GM12878 (cell line): ENCODE measurements around the gene SLC35E3. TPM values are rescaled to one million over a fixed set of nuclear protein-coding genes. Genes with fewer than 3 reads are reported as not detected.

ENCODE experiments used
- ATAC-seq: fragments of 200-7000 bp; cut with Tn5 transposase; 3 replicates; pipeline ENCODE4 v1.9.1; 2020; ENCODE audit warnings: mild to moderate bottlenecking, moderate library complexity
- BruUV-seq: library from RNA; stranded (reverse); fragments of 400-500 nt; replicated peaks from 2 replicates; lab custom pipeline; 2021; lab: Mats Ljungman, UMichigan
- CTCF ChIA-PET: fragments of 300-600 bp; sonication (Branson Sonifier 250); formaldehyde crosslinking; extraction: SDS; loops from one replicate; lab custom pipeline; 2021; ENCODE audit warnings: inconsistent platforms; lab: Yijun Ruan, JAX
- POLR2A ChIA-PET: fragments of 350-600 bp; formaldehyde crosslinking; extraction: SDS; loops from one replicate; lab custom pipeline; 2021; ENCODE audit warnings: inconsistent platforms; lab: Charles Lee
- RAD21 ChIA-PET: fragments of 300-600 bp; sonication (Branson Sonifier 250); formaldehyde crosslinking; loops from one replicate; lab custom pipeline; 2023; ENCODE audit warnings: antibody characterized with exemption; ENCODE audit not compliant: unreplicated experiment; lab: Charles Lee
- SMC1A ChIA-PET: fragments of 300-600 bp; sonication (Branson Sonifier 250); formaldehyde crosslinking; loops from one replicate; lab custom pipeline; 2023; ENCODE audit not compliant: unreplicated experiment, uncharacterized antibody; lab: Charles Lee
- DNase-seq: peaks from one replicate; pipeline ENCODE4 v3.0.0-alpha.2; 2011; ENCODE audit warnings: low read depth, low spot score
- FAIRE-seq: peaks from 3 replicates; lab custom pipeline; 2011; peaks lifted over from hg19 to GRCh38; lab: Jason Lieb, UNC
- H2AFZ ChIP-seq: 2 replicates; pipeline ENCODE4 v1.6.0; 2011; ENCODE audit warnings: low read depth, low read length, control low read depth; ENCODE audit not compliant: control insufficient read depth
- H3K27ac ChIP-seq: 2 replicates; pipeline ENCODE4 v1.5.1; 2011; ENCODE audit warnings: control low read depth; ENCODE audit not compliant: control insufficient read depth, insufficient read depth
- H3K27me3 ChIP-seq, 2 experiments: replicated peaks in 1 of 2; 2 replicates each; pipeline versions ENCODE4 v1.6.0 to v1.6.1; 2011; ENCODE audit warnings: low read length in 1 of 2; ENCODE audit not compliant: control insufficient read depth in 2 of 2, insufficient read depth in 2 of 2
- H3K36me3 ChIP-seq, 2 experiments: 2 replicates each; pipeline ENCODE4 v1.5.1; 2011; ENCODE audit warnings: low read length in 1 of 2; ENCODE audit not compliant: control insufficient read depth in 2 of 2, insufficient read depth in 2 of 2
- H3K4me1 ChIP-seq: 2 replicates; pipeline ENCODE4 v1.6.1; 2011; ENCODE audit warnings: mild to moderate bottlenecking, low read length, moderate library complexity, mixed read lengths; ENCODE audit not compliant: control insufficient read depth, insufficient read depth
- H3K4me2 ChIP-seq: 2 replicates; pipeline ENCODE4 v1.6.0; 2011; ENCODE audit warnings: control low read depth; ENCODE audit not compliant: control insufficient read depth, insufficient read depth
- H3K4me3 ChIP-seq: fragments of 200-600 bp; sonication (generic); 2 replicates; pipeline ENCODE4 v1.5.1; 2016
- H3K79me2 ChIP-seq: 2 replicates; pipeline ENCODE4 v1.6.0; 2011; ENCODE audit warnings: low read length; ENCODE audit not compliant: control insufficient read depth, insufficient read depth
- H3K9ac ChIP-seq: 2 replicates; pipeline ENCODE4 v1.8.0; 2011; ENCODE audit warnings: low read length, control low read depth, mixed read lengths; ENCODE audit not compliant: control insufficient read depth, insufficient read depth
- H3K9me3 ChIP-seq: replicated peaks from 3 replicates; pipeline ENCODE4 v1.5.1; 2011; ENCODE audit warnings: mild to moderate bottlenecking, low read length; ENCODE audit not compliant: control insufficient read depth, insufficient read depth
- H4K20me1 ChIP-seq: 2 replicates; pipeline ENCODE4 v1.6.0; 2011; ENCODE audit not compliant: control insufficient read depth, insufficient read depth
- ASH2L ChIP-seq: fragments of 300-600, 200-600 bp; sonication (generic); IDR thresholded peaks from 2 replicates; pipeline ENCODE4 v1.6.1; 2017; ENCODE audit warnings: low read depth, mild to moderate bottlenecking, borderline replicate concordance
- ATF2 ChIP-seq: IDR thresholded peaks from 2 replicates; pipeline ENCODE4 v1.6.1; 2012; ENCODE audit warnings: low read length, inconsistent platforms
- CHD4 ChIP-seq: fragments of 200-600 bp; sonication (generic); IDR thresholded peaks from 2 replicates; pipeline ENCODE4 v1.6.1; 2016; ENCODE audit warnings: mild to moderate bottlenecking
- FOXK2 ChIP-seq: fragments of 450-650 bp; IDR thresholded peaks from 2 replicates; pipeline ENCODE4 v1.6.1; 2017; ENCODE audit warnings: mild to moderate bottlenecking, moderate library complexity
- HCFC1 ChIP-seq: fragments of 150-350 bp; IDR thresholded peaks from 2 replicates; pipeline ENCODE4 v1.6.1; 2014; ENCODE audit warnings: low read length
- HDAC2 ChIP-seq: fragments of 200-600 bp; sonication (generic); IDR thresholded peaks from 2 replicates; pipeline ENCODE4 v1.6.1; 2017
- KLF5 ChIP-seq: fragments of 450-650 bp; IDR thresholded peaks from 2 replicates; pipeline ENCODE4 v1.6.1; 2014; ENCODE audit warnings: mild to moderate bottlenecking; ENCODE audit not compliant: partially characterized antibody
- RELB ChIP-seq: fragments of 450-650 bp; IDR thresholded peaks from 2 replicates; pipeline ENCODE4 v1.6.1; 2017; ENCODE audit warnings: low read depth, mild to moderate bottlenecking, moderate library complexity
- RUNX3 ChIP-seq: IDR thresholded peaks from 2 replicates; pipeline ENCODE4 v1.6.1; 2012; ENCODE audit warnings: low read length, inconsistent platforms
- SIN3A ChIP-seq: IDR thresholded peaks from 2 replicates; pipeline ENCODE4 v1.6.1; 2012; ENCODE audit warnings: low read depth, low read length, improper control_type of control experiment
- SREBF1 ChIP-seq: IDR thresholded peaks from 2 replicates; pipeline ENCODE4 v1.6.1; 2012; ENCODE audit warnings: mild to moderate bottlenecking, low read length
- SREBF2 ChIP-seq: IDR thresholded peaks from 2 replicates; pipeline ENCODE4 v1.6.1; 2012; ENCODE audit warnings: mild to moderate bottlenecking, low read length
- TCF3 ChIP-seq: IDR thresholded peaks from 2 replicates; pipeline ENCODE4 v1.6.1; 2012; ENCODE audit warnings: low read depth, mild to moderate bottlenecking, low read length, borderline replicate concordance; ENCODE audit not compliant: insufficient read depth
- ZNF384 ChIP-seq: IDR thresholded peaks from 2 replicates; pipeline ENCODE4 v1.6.1; 2012; ENCODE audit warnings: low read depth, mild to moderate bottlenecking, low read length, improper control_type of control experiment, borderline replicate concordance
- WGBS: methylation state at CpG from one replicate; pipeline ENCODE4 v1.1.6; 2016; ENCODE audit warnings: low lambda C conversion rate; ENCODE audit not compliant: insufficient replicate concordance, insufficient coverage; ENCODE audit errors: missing lambda C conversion rate; 5-methylcytosine and 5-hydroxymethylcytosine counted together
- in situ Hi-C: fragments of 300-500 bp; cut with MboI; formaldehyde crosslinking; loops from 9 replicates; pipeline ENCODE4 v1.14.3; 2018; ENCODE audit warnings: mixed read lengths
- intact Hi-C: fragments of 100-400 bp; cut with micrococcal nuclease; formaldehyde crosslinking; loops from one replicate; pipeline ENCODE4 v1.14.2; 2022; ENCODE audit not compliant: unreplicated experiment
- polyA plus RNA-seq, 11 experiments: library from polyadenylated mRNA; depleted of rRNA in 4 of 11; unstranded in 6 of 11; stranded (reverse) in 5 of 11; fragments of >200 nt; fragmentation: Nextera tagmentation in 4 of 11; fragmentation: Illumina TruSeq in 1 of 11; extraction: Ambion mirVana in 4 of 11; extraction: Trizol in 1 of 11; gene quantifications; 1 replicate in 1 of 11; 2 replicates in 10 of 11; pipeline versions ENCODE4 v1.2.1 to v1.2.3, GENCODE V29; 2011 to 2016; ENCODE audit warnings: inconsistent platforms in 2 of 11, missing spikeins in 2 of 11, low read depth in 1 of 11
- total RNA-seq, 4 experiments: library from RNA; depleted of rRNA in 3 of 4; stranded (reverse); fragments of >200 nt in 3 of 4; fragmentation: Illumina TruSeq in 1 of 4; extraction: Trizol in 1 of 4; gene quantifications; 2 replicates each; pipeline versions ENCODE4 v1.2.1 to v1.2.3, GENCODE V29; 2013 to 2021

The SLC35E3 gene
- total and polyA plus RNA-seq, 10 of the 15 experiments (the other 5 are each of a cell fraction or from before 2014, with no cell fraction given), result 3.6 to 19.8 (median 6.1) TPM

- Histone ChIP-seq H3K79me2 (no peaks in the 10 kb centered on the region), H3K9ac (no peak overlapping the region), H3K9me3 (no peaks in the 10 kb centered on the region), H3K4me3 (no peak overlapping the region), H3K36me3 (peaks cover 0 to 3% of the 10 kb centered on the region in 2 experiments; a peak in 1 of 4 replicates), H3K27ac (no peak overlapping the region), H3K4me2 (no peak overlapping the region), H3K27me3 (no peaks in the 10 kb centered on the region), H3K4me1 (peaks cover 6% of the 10 kb centered on the region; the same call in 1 of the 2 replicates), H2AFZ (no peak overlapping the region), H4K20me1 (no peaks in the 10 kb centered on the region)
- WGBS, result 100% methylated on average over 1 of the region's 1 CpG
- TF ChIP-seq ZNF384 (no peak), SREBF2 (no peak), KLF5 (no peak), ASH2L (no peak), HCFC1 (no peak), TCF3 (no peak)
- DNase-seq, result no peak
- ChIA-PET CTCF (no interaction called here), POLR2A (no interaction called here), SMC1A (interaction anchor here (1.4 kb wide), 1 partner anchor 12 kb away, joined by 3 read pairs; no protein-coding TSS in a partner anchor), RAD21 (no interaction called here)
- intact Hi-C loops (no loop called here), in situ Hi-C loops (no loop called here)
- no TSS peak for BruUV-seq
- no peak for ATAC-seq
- no peak for FAIRE-seq
These were observed 24.0 kb downstream of the SLC35E3 start for GRCh38 chr12:68769941-68770340.

GRCh38 chr12:68771223-68771925 is 25.4 kb downstream of the SLC35E3 start:
- intact Hi-C loops, result no loop called here
- Histone ChIP-seq H3K4me3 (no peak overlapping the region), H3K4me1 (peaks cover 6% of the 10 kb centered on the region; the same call in 1 of the 2 replicates), H2AFZ (no peak overlapping the region), H3K79me2 (no peaks in the 10 kb centered on the region), H3K4me2 (no peak overlapping the region), H3K9me3 (no peaks in the 10 kb centered on the region), H3K27ac (no peak overlapping the region), H4K20me1 (no peaks in the 10 kb centered on the region), H3K9ac (no peak overlapping the region), H3K36me3 (peaks cover 0 to 3% of the 10 kb centered on the region in 2 experiments; a peak in 1 of 4 replicates), H3K27me3 (no peaks in the 10 kb centered on the region)
- 85% methylated on average over 5 of the region's 5 CpGs for WGBS
- ATAC-seq (no peak), DNase-seq (no peak), FAIRE-seq (no peak)
- BruUV-seq, result no TSS peak
- in situ Hi-C loops, result no loop called here
- SMC1A ChIA-PET, result interaction anchor here (1.1 to 1.4 kb wide), 2 partner anchors 11 to 36 kb away, joined by 3 to 4 read pairs; no protein-coding TSS in a partner anchor
- POLR2A ChIA-PET, result no interaction called here
- RAD21 ChIA-PET, result no interaction called here
- CTCF ChIA-PET, result interaction anchor here (0.7 to 0.9 kb wide), 3 partner anchors 8 to 730 kb away, joined by 3 to 4 read pairs (median 4); no protein-coding TSS in a partner anchor
- TF ChIP-seq FOXK2, result no peak
- no peak for TF ChIP-seq SREBF1
- TF ChIP-seq ATF2, result no peak
- no peak for TF ChIP-seq SIN3A
- TF ChIP-seq RUNX3, result no peak
- TF ChIP-seq HDAC2, result no peak
- TF ChIP-seq CHD4, result no peak
- no peak for TF ChIP-seq RELB
